Caki2 (cell line): ENCODE results near the gene GGACT. TPM values are rescaled to one million over a fixed set of nuclear protein-coding genes. Genes with fewer than 3 reads are reported as not detected.
A peak's percentile ranks its signal among the peaks of the same experiment; 100 is the strongest.

Experiments used
- DNase-seq: peaks from one replicate; pipeline ENCODE4 v3.0.0-alpha.2; 2015; ENCODE audit warnings: low read depth
- in situ Hi-C: cut with HindIII; loops from 2 replicates; pipeline ENCODE4 v1.10.0; 2016; ENCODE audit warnings: low sequenced_read_pairs, low pct_unique_long_range_greater_than_20kb, mixed read lengths
- total RNA-seq: library from RNA; depleted of rRNA; stranded (reverse); fragments of >200 nt; shearing (Covaris generic); gene quantifications from 2 replicates; pipeline ENCODE4 v1.2.3, GENCODE V29; 2014; ENCODE audit warnings: low replicate concordance

Gene GGACT
- total RNA-seq, 1 experiment from 2014 or later = 4.7 TPM

- DNase-seq = no peak
- in situ Hi-C loops = loop anchor here (25.0 kb wide), 1 partner anchor 286 kb away; no protein-coding TSS in a partner anchor
Observed at GRCh38 chr13:100523411-100523810, 65.2 kb downstream of the GGACT start.

DNA sequence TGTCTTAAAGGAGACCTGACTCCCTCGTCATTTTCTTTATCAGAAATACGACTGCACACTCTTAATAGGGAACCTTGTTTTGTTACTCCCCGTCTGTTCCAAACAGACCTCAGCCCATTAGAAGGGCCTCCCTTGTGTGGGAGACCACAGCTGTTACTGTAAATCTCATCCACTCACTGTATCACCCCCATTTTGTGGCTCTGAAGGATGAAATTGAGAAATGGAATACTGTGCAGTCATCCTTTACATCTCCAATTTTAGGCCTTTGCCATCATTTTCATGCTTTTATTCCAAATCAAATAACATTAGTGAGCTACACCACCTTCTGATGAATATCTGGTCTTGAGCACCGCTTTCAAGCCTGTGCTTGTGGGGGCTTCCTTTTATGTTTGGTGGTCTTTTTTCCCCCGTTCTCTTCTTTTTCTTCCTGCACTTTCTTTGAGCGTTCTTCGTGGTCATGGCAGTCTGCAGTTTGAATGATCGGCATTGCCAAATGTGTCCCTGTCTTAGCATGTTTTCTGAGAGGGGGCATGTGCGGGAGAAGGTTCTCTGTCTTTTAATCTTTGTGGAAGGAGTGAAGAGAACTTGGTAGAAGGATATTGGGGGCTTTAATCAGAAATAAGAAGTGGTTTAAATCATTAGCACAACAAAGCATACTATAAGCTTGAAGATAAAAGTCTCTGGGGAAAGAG, 65.8 kb downstream of the GGACT start:
- in situ Hi-C loops = loop anchor here (25.0 kb wide), 1 partner anchor 285 kb away; no protein-coding TSS in a partner anchor
- no peak for DNase-seq

- no peak for DNase-seq
- in situ Hi-C loops = loop anchor here (25.0 kb wide), 1 partner anchor 285 kb away; no protein-coding TSS in a partner anchor
Observed at GRCh38 chr13:100521851-100522617, 66.6 kb downstream of the GGACT start.

DNA sequence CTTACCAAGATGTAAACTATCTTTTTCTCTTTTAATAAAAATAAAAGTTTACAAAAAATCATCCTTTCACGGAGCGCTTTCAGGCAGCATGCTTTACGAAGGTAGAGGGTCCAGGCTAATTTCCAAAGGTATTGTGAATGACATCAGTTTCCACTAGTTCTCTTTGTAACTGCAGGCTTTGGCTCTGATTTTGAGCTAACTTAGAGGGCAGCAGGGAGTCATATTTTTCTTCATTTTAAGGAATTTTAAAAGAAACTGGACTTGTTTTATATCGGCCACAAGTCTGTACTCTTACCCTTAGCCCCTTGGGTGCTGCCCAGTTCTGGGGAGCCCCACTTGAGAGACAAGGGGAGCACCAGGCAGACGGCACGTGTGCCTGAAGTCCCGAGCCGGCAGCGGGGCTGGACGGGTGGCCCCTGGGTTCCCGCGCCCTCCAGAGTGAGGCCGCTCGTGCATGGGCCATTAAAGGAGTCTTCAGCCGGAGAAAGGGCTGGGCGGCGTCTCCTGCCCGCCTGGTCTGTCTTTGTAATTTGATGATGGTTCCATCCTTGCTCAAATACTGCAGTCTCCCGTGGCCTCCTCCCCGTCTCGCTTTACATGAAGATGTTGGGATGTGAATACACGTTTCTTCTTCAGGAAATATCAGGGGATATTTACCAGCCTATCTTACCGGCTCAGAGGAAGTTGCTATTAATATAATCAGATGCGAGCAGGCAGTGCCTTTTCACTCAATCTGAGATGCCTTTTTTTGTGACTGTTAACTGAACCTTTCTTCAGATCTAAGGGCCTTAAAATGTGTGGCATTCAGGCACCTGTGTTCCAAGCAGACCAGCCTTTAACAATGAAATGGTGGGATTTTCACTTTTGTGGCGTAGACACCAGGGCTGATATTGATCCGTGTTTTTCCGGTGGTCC, 67.4 kb downstream of the GGACT start:
- in situ Hi-C loops = loop anchor here (25.0 kb wide), 1 partner anchor 284 kb away; no protein-coding TSS in a partner anchor
- DNase-seq = no peak

DNA sequence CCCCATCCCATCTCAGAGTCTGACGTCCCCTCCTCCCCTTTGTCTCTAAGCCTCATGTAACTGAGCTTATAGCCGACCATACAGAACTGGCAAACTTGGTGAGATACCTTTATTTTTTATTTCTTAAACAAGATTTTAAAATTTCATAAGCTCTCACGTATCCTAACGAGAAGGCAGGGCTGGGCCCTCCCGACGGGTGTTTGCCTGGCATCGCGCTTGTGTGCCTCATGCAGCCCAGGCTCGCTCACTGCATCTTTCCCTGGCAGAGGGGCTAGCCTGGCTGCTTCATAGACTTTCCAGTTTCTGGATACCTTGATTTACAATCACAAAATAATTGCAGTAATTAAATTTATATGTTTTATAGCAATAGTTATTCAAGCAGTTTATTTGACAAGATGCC, 69.0 kb downstream of the GGACT start:
- in situ Hi-C loops = loop anchor here (25.0 kb wide), 1 partner anchor 282 kb away; no protein-coding TSS in a partner anchor
- no peak for DNase-seq

GRCh38 chr13:100518394-100519062, 70.1 kb downstream of the GGACT start:
- no peak for DNase-seq
- in situ Hi-C loops = loop anchor here (25.0 kb wide), 1 partner anchor 281 kb away; no protein-coding TSS in a partner anchor

GRCh38 chr13:100517728-100518127, 70.9 kb downstream of the GGACT start:
- no peak for DNase-seq
- in situ Hi-C loops = loop anchor here (25.0 kb wide), 1 partner anchor 280 kb away; no protein-coding TSS in a partner anchor

DNA sequence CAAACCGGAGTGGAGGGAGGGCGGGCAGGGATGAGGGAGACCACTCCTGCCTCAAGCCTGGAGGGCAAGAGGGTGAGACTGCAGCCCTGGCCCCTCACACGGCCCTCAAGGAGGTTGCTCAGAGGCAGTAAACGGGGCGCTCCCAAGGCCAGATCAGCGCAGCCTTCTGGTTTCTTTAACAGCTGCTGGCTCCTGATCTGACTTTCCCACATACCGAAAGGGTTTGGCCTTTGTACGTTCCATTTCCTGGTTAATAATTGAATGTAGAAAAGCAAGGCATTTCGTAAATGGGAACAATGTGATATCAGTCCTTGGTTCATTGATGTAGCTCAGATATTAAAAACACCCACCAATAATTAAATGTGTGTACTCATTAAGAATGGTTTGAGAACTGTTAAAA, 71.5 kb downstream of the GGACT start:
- in situ Hi-C loops = loop anchor here (25.0 kb wide), 1 partner anchor 280 kb away; no protein-coding TSS in a partner anchor

DNA sequence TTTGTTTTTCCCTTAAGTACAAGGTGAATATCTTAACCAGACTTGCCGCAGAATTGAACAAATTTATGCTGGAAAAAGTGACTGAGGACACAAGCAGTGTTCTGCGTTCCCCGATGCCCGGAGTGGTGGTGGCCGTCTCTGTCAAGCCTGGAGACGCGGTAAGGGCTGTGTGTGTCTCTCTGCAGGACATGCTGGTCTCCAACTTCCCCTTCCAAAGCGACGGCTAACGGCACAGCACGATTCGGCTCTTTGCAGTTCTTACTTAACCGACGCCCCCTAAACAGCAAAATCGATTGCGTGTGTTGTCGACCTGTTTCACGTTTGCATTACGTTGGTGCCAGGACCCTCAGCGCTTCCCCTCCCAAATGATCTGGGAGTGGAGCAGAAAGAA, 73.2 kb downstream of the GGACT start:
- in situ Hi-C loops = loop anchor here (25.0 kb wide), 1 partner anchor 278 kb away; no protein-coding TSS in a partner anchor
- no peak for DNase-seq

More for the DNA sequence above, 71.5 kb downstream of the GGACT start:
- DNase-seq = peak; percentile 10

GRCh38 chr13:100514788-100515409, 73.7 kb downstream of the GGACT start:
- DNase-seq = peak; percentile 55
- in situ Hi-C loops = loop anchor here (25.0 kb wide), 1 partner anchor 278 kb away; no protein-coding TSS in a partner anchor

GRCh38 chr13:100513987-100514670, 74.5 kb downstream of the GGACT start:
- DNase-seq = no peak
- in situ Hi-C loops = loop anchor here (25.0 kb wide), 1 partner anchor 277 kb away; no protein-coding TSS in a partner anchor

GRCh38 chr13:100513171-100513570, 75.4 kb downstream of the GGACT start:
- no peak for DNase-seq
- in situ Hi-C loops = loop anchor here (25.0 kb wide), 1 partner anchor 276 kb away; no protein-coding TSS in a partner anchor

DNA sequence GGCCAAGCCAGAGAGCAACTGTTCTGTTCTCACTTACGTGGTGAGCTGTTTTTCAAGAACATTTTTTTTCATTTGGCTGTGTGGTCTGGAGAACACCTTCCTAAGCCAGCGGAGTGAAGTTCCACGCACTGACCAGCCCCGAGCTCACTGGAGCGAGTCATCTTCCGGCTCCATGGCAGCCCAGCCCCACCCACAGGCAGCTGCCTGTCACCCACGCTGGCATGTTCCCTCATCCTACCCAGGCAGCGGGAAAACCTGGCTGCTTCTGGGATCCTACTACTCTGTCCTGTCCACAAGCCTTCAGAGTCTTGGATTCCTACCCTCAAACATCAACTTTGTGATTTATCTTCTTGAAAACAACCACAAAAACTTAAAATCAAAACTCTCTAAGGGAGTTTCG, 76.2 kb downstream of the GGACT start:
- in situ Hi-C loops = loop anchor here (25.0 kb wide), 1 partner anchor 275 kb away; no protein-coding TSS in a partner anchor
- DNase-seq = no peak

- in situ Hi-C loops = loop anchor here (25.0 kb wide), 1 partner anchor 274 kb away; no protein-coding TSS in a partner anchor
- DNase-seq = no peak
Observed at GRCh38 chr13:100511466-100511865, 77.1 kb downstream of the GGACT start.

GRCh38 chr13:100510208-100510957, 78.2 kb downstream of the GGACT start:
- in situ Hi-C loops = loop anchor here (25.0 kb wide), 1 partner anchor 273 kb away; no protein-coding TSS in a partner anchor
- no peak for DNase-seq
